Stimulated activated CD8-positive, alpha-beta memory T cell treated with anti-CD3 and anti-CD28 coated beads, Interleukin-12 subunit alpha, Interleukin-12 subunit beta, amount 100 ng/mL, for 24 hours (primary cell): Measurements from ENCODE around the gene PRSS23.

ENCODE experiments used
- DNase-seq: peaks from one replicate; pipeline ENCODE4 v3.0.0-alpha.2; 2020; ENCODE audit errors: extremely low read depth

The PRSS23 gene

DNA sequence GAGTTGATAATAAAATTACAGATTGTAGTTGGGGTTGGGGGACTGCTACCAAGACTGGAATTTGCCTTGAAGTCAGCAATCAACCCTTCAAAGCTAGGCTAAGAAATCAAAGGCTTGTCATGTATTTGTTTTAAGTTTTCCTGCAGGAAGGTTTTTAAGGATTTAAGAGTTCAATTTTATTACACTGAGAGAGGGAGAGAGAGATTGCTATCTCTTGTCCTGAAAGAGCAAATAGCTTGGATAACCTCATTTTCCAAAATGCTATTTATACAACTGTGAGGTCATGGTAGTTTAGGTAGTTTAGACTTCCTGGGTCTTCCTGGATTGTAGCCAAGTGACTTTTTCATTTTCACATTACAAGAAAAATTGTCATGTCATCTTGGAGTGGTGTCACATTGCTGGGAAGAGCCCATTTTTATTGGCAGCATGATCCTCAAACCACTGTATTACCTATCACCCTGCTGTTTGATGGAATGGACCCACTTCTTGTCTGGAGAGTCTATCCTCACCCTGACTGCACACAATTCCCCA, 10.1 kb upstream of the PRSS23 start:
- DNase-seq: no peak

DNA sequence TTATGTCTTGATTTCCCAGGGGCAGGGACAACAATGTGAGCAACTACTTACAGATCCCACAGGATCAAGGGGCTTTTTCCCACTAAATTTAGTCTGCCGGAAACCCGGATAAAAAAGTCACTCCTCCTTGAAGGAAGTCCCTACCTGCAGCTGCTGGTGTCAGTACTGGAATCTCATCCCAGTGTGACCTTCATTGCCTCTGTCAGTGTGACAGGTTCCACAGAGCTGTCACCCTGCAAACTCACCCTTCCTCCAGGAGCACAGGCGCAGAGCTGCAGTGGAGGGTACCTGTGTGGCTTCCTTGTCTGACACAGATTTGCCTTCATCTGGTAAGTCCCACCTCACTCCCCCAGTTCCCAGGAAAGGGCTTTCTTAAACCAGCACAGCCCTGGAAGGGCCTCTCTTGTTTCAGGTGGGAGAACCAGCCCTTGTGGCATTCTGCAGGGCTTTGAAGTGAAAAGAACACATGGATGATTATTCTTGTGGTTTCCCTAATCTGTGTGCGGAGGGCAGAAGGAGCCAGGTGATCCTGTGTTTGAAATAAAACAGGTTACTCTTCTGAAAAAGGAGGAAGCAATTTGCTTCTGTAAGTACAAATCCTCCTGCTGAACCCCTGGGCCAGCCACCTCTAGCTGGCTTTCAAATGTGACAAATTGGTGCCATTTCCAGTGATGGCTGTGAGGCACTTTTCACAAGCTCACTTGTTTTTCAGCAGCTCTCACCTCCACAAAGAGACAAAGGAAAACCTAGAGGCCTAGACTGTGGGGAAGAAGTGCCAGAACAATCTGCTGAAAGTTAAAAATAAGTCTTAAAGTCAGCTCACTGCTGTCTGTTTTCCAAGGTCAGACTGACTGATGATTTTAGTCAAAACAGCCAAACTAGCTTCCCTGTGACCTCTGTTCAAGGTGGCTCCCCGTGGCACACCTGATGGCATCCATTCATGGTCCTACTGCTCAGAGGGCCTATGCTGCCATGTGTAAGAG, 9.2 kb upstream of the PRSS23 start:
- no peak for DNase-seq

DNA sequence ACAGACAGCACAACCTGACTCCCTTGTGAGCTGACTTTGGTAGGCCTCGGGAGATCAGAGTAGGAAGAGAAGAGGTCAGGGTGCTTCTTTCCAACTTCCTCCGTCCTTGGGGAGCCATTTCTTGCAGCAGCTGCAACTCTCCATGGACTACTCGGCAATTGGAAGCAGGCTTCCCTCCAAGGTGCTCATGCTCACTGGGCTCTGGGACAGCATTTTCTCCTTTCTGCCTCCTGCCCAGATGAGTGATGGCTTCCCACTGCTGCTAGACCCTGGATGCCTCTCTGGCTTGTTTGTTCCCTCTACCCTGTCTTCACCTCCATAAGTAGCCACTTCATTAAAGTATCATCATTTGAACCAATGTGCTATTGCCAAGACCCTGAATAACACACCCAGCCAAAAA, 8.2 kb upstream of the PRSS23 start:
- no peak for DNase-seq

DNA sequence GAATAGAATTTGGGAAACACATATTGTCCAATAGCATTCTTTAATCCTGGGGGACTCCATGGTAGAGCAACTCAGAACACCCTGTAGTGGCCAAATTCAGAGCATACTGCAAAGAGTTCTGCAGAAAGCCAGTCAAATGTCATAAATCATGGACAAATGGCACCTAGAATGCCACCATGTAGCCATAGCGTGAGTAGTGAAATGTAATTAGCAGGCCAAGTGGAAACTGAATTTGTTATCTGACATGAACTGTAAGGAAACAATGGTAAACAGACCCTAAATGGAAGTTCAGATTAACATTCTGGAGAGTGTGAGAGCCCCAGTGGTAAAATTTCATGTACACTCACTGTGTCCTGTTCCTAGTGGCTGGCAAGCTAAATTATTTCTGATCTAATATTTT, 7.0 kb upstream of the PRSS23 start:
- DNase-seq: no peak

DNA sequence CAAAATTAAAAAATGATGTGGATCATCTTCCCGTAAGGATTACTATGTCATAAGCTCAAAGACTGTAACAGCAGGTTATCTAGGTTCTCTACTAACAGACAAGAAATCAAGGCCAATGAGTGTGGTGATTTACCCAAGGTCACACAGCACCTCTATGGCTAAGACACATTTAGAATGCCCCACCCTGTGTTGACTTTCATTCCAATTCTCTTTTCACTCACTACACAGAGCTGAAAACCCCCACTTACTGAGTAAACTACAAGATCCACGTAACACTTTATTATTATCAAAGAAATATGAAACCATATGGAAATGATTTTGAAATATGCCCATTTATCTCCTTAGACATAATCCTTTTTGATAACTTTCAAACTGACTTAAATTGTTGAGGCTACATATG, 4.8 kb upstream of the PRSS23 start:
- DNase-seq: no peak

DNA sequence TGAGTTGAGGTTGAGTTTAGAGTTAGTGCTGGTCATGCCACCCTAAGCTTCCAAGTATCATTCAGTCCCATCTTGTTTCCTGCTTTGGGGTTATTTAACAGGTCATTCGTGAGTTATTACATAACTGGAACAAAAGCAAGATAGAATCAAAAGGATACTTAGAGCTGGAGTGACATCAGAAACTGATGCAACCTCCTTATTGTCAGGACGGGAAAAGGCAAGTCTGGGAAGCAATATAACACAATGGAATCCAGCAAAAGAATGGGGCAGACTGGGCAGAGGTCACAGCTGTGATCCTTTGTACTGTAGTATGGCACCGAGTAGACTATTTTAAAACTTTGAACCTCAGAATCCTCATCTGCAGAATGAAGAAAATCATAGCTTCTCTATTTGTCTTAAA, 4.4 kb upstream of the PRSS23 start:
- DNase-seq: no peak

DNA sequence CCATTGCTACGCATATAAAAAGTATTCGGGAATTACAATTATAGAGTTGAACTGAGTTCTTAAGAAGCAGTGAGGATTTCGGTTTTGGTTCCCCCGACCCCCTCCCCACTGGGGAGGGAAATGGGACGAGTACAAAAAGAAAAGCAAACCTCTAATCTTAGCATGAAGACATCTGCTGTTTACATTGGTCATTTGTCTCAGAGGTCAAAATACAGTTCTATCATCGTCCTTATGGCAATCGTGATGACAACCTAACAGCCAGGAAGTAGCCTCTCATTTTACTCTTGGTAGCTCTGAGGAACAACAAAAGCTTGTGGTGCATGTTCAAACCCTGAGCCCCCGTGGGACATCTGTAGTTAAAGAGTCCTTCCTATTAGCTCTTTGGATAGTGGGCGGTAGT, 3.2 kb upstream of the PRSS23 start:
- DNase-seq: no peak

DNA sequence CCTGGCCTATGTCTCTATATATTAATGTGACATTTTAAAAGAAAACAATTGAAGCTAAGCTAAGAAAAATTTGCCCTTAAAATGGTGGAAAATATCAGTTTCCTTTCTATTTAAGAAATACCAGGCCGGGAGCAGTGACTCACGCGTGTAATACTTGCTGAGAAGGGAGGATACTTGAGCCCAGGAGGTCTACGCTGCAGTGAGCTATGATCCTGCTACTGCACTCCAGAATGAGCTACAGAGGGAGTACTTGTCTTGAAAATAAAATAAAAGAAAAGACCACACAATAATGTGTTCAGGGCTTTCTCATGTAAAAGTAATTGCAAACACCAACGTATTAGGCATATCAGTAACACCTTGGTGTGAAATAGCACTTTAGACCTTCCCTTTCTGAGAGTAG, 1.4 kb upstream of the PRSS23 start:
- no peak for DNase-seq

DNA sequence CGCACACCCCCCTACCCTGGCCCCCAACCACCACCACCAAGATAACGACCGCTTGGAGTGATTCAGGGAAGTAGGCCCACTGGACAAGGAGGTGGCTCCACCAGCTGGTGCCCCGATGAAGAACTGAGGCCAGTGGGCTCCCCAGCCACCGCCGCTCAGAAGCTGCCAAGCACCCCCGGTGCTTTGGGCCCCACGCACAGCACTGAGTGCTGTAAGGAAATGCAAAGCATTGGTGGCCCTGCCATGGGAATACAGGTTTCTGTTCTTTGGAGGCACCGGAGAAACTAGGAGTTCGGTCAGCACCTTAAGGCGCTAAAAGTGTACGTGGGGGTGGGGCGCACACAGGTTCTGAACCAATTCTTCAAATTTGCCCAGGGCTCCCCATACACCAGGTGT, 664 bp upstream of the PRSS23 start:
- DNase-seq: no peak

DNA sequence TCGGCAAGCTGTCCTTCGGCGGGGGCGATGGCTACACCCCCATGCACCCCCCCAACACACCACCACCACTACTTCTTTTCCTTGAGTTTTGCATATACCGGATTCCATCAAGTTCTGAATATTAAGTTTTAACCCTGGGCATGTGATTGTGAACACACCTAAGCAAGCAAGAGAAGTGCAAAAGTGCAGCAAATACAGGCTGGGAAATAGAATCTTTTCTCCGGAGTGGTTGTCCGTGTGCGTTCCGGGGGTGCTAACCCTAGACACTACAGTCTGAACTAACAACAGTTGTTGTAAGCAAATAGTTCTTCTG, 574 bp downstream of the PRSS23 start:
- no peak for DNase-seq

DNA sequence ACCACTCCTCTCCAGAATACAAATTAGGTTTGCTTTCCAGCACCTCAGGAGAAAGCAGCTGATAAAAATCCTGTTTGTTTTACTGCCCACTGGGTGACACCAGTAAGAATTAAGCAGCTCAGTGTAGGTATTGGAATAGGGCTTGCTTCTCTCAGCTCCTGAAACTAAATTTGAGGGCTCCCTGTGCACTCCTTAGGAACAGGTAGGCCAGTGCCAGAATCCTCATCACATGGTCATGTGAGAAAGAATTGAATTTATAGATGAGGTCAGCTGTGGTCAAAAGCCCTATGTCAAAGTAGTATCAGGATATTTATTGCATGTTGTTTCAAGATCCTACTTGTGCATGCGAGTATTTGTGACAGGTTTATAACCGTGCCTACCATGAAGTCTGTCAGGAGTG, 1.0 kb downstream of the PRSS23 start:
- no peak for DNase-seq

DNA sequence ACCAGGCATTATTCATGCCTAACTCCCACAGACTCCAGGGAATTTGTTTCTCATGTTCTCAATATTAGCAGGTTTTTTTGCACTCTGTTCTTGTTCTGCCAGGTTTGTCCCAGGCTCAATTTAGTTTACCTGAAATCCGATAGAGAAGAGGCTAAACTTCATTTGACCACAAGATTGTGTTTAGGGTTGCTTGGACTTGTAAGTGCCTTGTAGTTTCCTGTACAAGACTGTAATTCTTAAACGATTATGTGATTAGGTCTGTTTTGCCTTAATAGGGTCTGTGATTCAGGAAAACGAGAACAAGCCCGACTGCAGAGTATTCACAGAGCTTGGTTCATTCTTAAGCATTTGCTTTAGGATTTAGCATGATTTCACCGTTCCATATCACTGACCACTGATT, 1.8 kb downstream of the PRSS23 start:
- no peak for DNase-seq

DNA sequence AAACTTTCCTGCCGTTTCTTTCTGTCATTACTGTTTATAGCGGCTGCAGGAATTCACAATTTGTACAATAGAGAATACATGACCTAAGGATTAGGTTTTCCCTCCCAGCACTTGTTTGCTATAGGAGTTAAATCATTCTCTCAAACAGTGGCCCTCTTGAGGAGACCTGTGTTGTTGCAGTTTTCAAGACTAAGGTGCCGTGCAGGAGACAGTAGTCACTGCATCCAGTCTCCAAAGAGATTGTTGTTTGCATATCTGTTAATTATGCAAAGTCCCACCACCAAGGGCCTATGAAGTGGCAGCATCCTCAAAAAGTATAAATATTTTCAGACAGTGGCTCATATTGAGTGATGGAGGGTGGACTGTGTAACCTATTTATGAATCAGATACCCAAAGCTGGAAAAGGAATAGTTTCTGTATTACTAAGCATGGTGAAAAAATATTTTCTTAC, 2.3 kb downstream of the PRSS23 start:
- DNase-seq: no peak

DNA sequence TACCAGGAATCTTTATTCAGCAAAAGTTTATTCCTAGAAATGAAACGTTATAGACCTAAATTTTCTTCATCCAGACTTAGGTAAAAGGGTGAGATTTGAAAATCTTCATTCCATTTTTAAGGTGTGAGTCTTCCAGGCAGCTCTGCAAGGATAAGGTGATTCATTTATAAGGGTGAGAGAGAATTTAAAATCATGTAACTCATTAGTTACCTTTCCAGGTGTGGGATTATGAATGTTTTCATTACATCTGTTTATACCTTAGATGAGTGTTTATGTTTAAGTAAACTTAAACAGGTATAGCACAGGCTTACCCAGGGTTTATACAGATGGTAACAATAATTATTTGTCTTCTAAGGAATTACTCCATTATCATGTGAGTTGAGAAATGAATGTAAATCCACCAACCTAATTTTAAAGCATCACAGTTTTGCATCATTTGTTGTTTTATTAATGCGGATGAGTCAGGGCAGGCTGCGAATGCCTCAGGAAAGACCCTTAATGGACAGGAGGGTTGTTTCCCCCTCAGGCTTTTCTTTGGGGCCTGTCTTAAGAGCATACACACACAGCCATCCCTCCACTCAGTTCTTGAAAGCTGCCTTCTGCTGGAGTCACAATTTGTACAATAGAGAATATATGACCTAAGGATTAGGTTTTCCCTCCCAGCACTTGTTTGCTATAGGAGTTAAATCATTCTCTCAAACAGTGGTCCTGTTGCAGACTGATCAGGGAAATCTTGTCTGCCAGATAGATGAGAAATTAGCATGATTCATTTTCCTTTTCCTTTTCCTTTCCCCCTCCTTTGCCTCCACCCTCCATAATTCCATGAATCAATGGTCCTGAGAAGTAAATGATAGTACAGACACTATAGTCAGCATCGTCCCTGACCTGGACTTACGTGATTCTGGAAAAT, 3.0 kb downstream of the PRSS23 start:
- DNase-seq: no peak

DNA sequence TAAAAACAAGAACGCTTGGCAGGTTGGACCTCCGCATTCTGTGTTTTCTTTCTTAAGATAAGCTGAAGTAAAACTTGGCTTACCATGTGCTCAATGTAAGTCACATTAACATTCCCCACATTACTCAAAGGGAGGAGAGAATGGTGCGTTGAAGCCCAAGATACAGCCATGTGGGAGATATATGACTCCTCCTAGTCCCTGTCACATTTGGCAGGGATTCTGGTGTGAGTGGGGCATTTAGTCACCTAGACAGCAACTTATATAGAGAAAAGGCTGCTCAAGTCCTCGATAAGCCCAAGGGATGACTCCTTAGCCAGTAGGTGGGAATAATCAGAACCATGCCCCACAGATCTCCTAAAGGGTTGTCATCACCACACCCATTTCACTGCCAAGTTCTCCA, 4.6 kb downstream of the PRSS23 start:
- no peak for DNase-seq

DNA sequence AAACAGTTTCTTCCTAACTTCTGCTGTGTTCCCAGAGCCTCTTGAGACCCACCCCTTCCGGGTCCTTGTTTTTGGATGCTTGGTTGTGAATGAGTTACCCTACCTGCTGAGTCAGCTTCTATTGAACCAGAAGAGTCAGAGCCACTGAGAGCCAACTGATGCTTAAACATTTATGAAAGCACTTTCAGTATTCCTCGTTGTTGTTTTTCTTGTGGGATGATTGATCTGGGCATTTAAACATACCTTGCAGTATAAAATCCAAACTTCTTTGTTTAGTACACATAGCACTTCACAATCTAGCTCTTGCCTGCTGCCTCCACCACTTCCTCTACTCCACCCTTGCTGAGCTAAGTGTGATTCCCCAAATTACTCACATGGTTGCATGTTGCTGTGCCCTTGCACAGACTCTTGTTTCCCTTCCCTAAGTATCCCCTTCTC, 5.5 kb downstream of the PRSS23 start:
- DNase-seq: no peak

DNA sequence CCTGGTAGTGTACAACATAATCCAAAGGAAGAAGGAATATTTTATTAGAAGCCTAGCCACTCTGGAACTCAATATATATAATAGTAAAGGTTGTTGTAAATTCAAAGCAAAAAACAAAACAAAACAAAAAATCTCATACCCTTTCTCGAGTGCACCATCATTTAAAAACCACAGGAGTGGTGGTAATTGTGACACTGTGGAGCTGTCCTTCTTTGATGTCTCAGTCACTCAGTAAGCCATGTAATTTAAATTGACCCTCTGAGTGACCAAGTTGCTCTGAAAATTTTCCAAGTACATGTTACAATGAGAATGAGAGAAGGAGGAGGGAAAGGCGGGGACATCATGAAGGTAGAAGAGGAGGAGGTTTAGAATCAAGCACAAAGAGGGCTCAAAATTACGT, 6.6 kb downstream of the PRSS23 start:
- no peak for DNase-seq

DNA sequence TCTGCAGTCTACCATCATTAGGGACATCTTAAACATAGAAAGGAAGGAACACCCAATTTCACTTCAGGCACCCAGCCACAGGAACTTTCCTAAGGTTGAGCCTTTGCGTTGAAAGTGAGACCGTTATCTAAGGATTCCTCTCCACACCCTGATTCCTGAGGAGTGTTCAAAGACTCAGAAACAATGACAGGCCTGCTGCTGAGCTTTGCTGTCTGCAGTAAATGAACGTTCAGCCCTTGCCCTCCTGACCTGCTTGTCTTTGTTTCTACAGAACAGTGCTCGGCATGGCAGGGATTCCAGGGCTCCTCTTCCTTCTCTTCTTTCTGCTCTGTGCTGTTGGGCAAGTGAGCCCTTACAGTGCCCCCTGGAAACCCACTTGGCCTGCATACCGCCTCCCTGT, 7.0 kb downstream of the PRSS23 start:
- no peak for DNase-seq

DNA sequence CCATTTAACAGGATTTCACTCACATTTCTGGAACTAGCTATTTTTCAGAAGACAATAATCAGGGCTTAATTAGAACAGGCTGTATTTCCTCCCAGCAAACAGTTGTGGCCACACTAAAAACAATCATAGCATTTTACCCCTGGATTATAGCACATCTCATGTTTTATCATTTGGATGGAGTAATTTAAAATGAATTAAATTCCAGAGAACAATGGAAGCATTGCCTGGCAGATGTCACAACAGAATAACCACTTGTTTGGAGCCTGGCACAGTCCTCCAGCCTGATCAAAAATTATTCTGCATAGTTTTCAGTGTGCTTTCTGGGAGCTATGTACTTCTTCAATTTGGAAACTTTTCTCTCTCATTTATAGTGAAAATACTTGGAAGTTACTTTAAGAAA, 9.2 kb downstream of the PRSS23 start:
- no peak for DNase-seq

DNA sequence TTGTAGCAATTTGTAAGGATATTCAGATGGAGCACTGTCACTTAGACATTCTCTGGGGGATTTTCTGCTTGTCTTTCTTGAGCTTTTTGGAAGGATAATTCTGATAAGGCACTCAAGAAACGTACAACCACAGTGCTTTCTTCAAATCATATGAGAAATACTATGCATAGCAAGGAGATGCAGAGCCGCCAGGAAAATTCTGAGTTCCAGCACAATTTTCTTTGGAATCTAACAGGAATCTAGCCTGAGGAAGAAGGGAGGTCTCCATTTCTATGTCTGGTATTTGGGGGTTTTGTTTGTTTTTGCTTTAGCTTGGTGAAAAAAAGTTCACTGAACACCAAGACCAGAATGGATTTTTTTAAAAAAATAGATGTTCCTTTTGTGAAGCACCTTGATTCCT, 9.9 kb downstream of the PRSS23 start:
- no peak for DNase-seq

DNA sequence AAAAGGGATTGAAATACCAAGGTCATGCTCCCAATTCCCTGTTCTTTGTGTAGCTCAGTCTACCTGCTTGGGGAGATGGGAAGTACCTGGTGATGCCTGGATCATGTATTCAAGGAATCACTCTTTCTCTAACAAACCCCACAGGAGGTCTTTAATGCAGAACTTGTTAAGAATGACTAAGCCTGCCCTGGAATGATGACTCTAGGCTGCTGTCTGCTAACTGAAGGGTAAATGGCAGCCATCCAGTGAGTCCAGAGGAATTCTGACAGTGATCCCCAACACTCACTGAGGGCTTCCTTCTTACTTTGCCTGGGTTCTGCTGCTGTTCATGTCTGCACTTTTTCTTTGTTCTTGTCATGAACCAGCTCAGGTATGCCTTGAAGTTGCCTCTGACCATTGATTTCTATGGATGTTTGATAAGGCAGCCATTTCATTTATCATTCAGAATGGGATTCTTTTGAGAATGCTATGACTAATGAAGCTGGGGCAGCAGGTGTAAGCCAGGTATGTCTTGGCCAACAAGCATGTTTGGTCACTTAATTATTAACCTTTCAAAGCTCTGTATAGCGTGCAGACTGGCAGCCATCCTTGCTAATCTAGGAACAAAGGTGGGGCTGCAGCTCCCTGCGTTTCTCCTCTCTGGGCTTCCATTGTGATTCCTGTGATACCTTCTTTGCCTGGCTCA, 11.4 kb downstream of the PRSS23 start:
- no peak for DNase-seq

DNA sequence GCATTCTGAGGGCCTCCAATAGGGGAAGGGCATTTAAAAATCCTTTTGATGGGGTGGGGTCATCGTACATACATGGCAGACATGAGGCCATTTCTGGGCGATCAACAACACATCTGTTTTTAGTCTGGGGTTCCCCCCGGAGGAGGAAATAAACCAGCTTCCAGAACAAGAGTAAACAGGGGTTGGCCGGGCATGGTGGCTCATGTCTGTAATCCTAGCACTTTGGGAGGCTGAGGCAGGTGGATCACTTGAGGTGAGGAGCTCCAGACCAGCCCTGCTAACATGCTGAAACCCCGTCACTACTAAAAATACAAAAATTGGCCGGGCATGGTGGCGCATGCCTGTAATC, 12.0 kb downstream of the PRSS23 start:
- no peak for DNase-seq
